ENCODE data around the gene ITFG1.

DNA sequence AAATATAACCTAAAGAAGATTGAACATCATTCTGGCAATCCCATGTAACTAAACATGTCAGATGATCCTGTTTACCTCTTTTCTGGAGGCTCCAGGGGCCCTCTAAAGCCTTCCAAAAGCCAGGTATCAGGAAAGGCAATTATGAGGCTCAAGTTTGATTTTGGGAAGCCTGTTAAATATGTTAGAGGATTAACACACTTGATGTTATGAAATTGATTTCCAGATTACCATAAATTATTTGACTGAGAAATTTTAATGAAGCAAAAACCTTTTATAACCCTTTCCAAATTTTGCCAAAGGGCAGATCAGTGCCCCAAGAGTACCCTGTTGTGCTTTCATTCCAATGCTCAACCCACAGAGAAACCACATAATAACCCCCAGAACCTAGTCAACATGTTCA, 29.6 kb upstream of the ITFG1 start:
- TF ChIP-seq, protein P1, sequence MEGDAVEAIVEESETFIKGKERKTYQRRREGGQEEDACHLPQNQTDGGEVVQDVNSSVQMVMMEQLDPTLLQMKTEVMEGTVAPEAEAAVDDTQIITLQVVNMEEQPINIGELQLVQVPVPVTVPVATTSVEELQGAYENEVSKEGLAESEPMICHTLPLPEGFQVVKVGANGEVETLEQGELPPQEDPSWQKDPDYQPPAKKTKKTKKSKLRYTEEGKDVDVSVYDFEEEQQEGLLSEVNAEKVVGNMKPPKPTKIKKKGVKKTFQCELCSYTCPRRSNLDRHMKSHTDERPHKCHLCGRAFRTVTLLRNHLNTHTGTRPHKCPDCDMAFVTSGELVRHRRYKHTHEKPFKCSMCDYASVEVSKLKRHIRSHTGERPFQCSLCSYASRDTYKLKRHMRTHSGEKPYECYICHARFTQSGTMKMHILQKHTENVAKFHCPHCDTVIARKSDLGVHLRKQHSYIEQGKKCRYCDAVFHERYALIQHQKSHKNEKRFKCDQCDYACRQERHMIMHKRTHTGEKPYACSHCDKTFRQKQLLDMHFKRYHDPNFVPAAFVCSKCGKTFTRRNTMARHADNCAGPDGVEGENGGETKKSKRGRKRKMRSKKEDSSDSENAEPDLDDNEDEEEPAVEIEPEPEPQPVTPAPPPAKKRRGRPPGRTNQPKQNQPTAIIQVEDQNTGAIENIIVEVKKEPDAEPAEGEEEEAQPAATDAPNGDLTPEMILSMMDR (IDR thresholded peaks at IDR 0.05), result no peak
- TF ChIP-seq POLR2A (IDR thresholded peaks at IDR 0.05), result no peak

Measured in body of pancreas (tissue), 4 donors.